Activated CD4-positive, CD25-positive, alpha-beta regulatory T cell treated with anti-CD3 and anti-CD28 coated beads, Interleukin-2, amount 50 U/mL, for 72 hours (primary cell): ENCODE measurements around the gene GRM8.
"Not testable (repeated sequence)": the region's sequence is repeated elsewhere in the genome, so short reads cannot be mapped to it uniquely, and the experiment has no call there.

Experiments
- DNase-seq: peaks from one replicate; pipeline ENCODE4 v3.0.0; 2021

Gene GRM8

DNA sequence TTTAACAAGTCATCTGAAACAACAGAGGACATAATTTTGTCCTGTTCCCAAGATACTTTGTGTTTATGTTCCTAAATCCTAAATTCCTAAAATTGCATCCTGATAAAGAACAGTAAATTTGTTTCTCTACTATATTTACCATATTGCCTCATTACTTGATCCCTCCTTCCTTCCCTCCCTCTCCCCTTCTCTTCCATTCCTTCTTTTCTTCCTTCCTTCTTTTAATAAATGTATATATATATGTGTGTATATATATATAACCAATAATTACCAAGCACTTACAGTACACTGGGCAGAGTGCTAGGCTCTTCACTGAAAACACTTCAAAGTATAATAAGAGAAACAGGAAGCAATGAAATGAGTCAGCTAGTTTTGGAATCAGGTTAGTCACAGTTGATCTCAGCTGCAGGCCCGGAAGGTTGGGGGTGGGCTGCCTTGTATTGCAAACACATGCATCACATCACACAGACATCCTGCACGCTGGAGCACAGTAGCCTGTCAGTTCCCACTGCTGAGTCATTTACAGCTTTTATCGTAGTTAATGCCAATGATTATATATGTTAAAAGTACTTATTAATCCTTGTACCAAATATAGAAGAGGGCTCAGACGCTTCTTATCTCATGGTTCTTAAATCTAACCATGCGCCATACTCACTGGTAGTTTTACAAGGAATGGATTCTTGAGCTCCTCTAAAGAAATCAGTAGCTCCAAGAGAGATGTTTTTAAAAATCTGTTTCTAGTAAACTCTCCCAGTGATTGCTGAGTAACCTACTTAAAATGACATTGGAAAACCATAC is 551.7 kb downstream of the GRM8 start:
- DNase-seq: peak; percentile 38

DNA sequence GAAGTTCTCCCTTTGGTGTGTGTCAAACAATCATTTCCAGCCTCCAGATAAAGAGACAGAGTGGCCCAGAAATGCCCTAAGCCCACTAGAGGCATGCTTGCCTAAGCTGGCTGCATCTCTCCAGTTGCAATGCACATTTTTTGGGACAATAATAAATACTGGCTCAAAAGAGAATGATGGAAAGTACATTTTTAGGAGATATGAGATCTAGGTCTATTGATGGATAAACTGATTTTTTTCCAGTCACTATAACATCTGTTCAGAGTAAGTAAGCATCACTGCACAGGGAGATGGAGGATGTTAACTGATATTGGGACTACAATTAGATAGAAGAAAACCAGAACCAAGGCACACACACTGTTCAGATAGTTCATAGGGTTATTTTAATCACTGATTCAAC is 553.0 kb downstream of the GRM8 start:
- no peak for DNase-seq

DNA sequence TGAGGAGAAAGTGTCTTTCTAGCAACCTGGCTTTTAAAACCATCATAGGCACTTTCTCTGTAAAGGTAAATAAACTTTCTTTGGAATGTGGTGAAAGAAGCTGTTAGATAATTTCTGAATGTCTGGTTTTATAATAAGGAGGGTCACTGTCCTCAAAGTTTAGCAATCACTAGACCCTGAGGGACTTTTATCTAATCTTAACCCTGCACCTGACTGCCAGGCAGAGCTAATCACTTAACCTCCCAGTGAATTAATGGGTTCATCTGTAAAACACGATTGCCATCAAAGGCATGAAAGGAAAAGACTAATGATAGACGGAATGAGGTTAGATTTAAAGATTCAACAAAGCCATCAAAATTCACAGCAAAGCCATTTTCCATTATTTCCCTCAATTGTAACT is 553.8 kb downstream of the GRM8 start:
- DNase-seq: no peak

DNA sequence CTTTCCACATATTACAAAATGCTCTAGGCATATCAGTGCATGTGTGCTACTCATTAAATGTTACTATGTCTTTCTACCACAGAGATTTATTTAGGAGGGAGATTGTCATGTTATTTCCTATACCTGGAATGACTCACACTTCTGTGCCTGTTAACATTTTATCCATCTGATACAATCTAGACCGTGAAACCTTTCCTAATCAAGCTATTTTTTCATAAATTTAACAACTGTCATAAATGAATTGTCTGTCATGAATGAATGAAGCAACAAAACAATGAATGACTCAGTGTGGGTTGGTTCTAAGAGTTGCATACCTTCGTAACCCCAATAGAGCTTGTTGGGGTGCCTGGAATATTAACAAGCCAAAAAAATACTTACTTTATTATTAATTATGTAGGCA is 554.3 kb downstream of the GRM8 start:
- no peak for DNase-seq

DNA sequence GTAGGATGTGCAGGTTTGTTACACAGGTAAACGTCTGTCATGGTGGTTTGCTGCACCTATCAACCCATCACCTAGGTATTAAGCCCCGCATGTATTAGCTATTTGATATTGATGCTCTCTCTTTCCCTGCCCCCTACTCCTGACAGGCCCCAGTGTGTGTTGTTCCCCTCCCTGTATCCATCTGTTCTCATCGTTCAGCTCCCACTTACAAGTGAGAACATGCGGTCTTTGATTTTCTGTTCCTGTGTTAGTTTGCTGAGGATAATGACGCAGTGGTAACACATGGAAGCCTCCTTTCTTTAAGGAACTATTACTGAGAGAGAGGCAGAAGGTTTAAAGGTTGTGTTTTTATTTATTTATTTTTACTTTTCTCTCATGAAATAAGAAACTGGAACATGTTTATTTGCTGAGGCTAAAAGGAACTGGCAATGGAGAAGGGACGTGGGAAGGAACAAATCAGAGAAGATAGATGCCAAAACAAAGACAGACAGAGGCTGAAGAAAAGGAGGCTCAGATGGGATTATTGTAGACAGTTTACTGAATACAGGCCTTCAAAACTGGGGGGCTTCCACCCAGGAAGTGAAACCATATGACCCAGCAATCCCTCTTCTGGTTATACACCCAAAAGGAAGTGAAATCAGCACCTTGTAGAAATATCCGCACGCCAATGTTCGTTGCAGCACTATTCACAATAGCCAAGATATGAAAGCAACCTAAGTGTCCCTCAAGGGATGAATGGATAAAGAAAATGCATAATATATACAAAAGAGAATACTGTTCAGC is 556.3 kb downstream of the GRM8 start:
- DNase-seq: no peak

DNA sequence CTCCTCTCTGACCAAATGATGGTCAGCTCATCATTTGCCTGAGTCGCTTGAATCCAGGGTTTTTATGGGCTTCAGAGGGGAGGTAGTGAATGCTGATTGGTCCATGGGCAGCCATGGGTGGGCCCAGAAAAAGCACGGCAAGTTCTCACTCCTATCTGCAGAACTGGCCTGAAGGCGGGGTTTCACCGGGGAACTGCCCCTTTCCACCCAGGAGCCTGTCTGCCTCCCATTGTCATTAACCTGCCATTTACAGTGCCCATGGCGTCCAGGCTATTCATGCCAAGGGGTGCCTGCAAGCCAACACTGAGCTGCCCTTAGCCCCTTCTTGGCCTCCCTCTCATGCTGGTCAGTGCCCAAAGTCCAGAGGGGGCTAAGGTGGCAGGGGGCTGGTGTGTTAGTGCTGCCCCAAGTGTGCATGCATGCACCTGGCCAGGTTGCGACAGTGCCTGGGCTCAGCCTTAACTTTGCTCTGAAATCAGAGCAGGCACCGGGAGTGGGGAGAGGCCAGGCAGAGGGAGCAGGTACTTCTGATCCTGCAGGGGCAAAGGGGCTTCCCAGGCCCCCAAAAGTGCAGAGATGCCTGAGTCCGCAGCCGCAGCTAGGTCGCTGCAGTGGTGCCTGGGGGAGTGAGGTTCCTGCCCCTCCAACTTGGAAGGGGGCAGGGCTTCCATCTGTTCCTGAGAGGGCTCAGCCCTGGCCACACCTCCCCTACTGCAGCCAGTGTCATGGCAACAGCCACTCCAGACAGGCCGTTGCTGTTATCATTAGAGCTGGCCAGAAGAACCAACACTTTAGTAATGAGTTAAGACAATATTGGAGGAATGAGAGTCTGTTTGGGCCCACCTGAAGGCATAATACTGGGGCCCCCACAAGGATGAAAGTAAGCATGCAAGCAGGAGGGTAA is 561.6 kb downstream of the GRM8 start:
- no peak for DNase-seq

DNA sequence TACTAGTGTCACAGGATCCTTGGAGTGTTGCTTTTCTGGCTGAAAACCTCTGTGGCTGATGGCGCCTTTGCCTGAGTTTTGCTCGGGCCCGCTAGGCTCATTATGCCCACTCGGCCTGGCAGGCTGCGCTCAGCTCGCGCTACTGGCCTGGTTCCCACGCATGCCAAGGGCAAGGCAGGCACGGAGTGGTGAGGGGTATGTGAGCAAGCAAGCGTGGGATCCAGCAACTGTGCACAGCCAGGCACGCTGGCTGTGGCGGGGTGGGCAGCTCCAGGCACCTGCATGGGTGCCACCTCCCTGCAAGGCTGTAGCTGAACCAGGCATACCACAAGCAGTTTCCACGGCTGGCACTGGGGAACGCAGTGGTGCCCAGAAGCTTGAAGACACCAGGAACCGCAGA is 562.6 kb downstream of the GRM8 start:
- DNase-seq: no peak

DNA sequence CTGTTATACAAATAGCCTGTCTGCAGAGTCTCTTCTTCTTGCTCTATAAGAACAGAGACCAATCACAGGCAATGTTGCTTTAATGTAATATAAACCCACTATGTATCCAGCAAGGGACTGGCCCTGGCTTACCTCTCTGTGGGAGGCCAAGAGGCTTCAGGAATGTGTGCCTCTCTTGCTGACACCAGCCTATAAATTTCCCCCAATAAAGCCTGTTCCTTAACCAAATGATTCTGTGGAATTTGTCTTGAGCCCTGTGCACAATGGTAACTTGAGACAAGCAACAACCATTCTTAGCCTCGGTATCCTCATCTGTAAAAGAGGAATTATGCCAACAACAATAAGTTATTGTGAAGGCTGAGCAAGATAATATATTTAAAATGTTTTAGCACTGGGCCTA is 563.7 kb downstream of the GRM8 start:
- DNase-seq: no peak

DNA sequence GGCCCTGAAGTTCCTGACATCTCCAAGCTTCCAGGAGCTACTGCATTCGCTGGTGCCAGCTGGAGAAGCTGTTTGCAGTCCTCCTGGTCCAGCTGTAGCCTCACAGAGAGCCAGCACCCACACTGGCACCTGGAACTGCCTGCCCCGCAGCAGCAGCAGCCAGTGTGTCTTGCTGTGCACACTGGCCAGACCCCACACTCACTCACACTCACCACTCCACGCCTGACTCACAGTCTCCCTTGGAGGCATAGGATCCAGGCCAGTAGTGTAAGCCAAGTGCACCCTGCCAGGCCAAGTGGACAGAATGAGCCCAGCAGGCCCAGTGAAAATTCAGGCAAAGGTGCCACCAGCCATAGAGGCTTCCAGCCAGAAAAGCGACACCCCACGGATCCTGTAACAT is 566.3 kb downstream of the GRM8 start:
- DNase-seq: no peak

DNA sequence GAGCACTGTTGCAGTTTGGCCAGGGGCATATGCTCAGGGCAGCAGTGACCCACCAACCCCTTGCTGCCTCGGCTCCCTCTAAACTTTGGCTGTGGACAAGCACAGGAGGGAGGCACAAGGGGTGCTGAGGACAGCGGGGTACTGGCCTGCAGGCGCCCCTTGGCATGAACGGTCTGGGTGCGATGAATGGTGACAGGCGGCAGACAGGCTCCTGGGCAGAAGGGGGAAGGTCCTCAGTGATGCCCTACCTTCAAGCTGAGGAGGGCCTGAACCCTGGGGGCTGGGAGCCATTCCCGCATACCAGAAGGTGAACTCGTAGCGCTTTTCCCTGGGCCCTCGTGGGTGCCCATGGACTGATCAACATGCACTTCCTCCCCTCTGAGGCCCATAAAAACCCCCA is 567.1 kb downstream of the GRM8 start:
- no peak for DNase-seq

DNA sequence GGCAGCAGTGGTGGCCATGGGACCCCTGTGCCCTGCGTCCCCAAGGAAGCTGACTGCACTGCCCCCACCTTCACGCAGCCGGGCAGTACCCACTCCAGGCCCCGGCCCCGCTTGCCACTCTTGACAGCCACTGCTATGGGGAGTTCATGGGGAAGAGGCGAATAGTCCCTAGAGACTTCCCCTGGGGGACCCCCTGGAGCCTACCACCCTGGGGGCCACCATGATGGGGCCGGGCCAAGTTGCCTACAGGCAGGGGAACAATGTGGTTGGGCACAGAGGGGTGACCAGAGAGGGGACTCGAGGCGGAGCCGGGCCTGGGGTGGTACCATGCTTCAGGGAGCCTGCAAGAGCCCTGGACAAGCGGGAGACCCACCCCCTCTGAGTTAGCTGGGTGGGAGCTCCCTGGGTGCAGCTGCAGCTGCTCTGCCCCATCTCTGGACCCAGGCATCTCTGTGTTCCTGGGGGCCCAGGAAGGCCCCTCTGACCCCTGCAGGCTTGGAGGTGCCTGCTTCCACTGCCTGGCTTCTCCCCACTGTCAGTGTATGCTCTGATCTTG is 567.6 kb downstream of the GRM8 start:
- DNase-seq: no peak

DNA sequence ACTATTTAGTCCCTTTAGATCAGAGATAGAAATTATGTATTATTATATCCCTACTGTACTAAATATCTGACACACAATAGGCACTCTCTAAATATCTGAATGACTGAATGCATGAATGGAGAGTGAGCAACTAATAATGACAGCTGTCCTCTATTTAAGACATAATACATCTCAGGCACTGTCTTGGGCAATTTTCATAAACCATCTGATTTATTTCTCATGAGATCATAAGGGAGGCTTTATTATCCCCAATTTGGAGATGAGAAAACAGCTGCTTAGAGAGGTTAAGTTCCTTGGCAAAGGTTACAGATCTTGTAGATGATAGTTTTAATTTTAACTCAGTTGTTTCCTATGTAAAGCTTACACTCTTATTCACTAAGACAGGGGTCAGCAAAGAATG is 570.6 kb downstream of the GRM8 start:
- DNase-seq: no peak

DNA sequence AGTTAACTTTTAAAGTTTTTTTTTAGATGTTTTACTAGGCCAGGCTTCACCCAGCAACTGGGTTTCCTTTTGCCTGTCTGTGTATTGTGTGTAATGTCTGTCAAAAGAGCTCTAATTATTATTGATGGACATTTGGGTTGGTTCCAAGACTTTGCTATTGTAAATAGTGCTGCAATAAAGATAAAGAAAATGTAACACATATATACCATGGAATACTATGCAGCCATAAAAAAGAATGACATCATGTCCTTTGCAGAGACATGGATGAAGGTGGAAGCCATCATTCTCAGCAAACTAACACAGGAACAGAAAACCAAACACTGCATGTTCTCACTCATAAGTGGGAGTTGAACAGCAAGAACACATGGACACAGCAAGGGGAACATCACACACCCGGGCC is 584.0 kb downstream of the GRM8 start:
- not testable (repeated sequence) for DNase-seq

DNA sequence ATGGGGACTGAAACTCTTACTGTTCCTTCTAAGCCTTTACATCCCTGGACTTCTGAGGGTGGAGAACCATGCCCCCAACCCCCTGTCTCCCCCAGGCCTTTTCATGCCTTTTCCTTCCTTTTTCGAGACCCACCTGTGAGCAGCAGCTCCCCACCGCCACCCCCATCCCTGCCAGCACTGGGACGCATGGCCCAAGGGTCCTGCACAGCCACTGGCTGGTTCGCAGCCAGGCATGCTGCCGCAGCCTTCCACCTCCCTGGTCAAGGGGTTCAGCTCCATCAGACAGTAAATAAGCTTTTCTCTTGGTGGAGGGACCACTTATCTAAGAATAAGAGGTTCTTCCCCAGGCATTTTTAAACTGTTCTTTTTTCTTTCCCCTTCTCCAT is 584.4 kb downstream of the GRM8 start:
- no peak for DNase-seq

DNA sequence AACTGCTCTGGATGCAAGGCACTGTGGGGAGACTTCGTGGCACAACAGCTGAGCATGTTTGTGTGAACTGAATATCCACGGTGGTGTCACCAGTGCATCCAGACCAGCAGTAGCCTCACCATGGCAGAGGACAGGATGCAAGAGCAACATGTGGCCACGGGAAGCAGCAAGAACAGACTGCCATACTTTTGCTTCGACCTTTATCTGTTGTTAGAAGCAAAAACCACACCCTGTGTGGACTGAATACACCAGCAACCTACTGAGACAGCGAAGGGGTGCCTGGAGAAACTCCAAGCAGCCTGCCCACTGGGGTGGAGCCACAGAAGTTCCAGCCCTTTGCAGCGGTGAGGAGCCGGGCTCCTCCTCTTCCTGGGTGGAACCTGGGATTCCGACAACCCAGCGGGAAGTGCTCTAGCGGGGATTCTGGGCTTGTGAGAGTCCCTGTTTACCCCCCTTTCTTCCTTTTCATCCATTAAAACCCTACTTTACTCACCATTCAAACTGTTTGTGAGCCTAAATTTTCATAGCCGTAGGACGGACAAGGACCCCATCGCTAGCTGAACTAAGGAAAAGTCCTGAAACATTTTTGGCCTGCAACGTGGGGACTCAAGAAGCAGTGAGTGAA is 584.9 kb downstream of the GRM8 start:
- no peak for DNase-seq

DNA sequence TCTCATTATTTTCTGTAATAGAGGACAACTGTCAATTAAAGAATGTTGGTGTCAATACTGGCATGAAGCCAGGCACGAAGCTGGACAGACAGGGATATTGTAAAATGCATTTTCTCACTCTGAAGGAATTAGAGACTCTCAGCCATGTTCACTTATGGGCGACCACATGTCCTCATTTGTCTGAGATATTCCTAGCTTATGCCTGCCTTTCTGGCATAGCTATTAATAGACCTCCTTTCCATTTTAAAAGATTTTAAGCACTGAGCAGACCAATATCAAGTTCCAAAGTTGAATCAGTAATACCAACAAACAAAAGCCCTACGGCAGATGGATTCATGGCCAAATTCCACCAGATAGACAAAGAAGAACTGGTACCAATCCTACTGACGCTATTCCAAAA is 589.9 kb downstream of the GRM8 start:
- DNase-seq: no peak

DNA sequence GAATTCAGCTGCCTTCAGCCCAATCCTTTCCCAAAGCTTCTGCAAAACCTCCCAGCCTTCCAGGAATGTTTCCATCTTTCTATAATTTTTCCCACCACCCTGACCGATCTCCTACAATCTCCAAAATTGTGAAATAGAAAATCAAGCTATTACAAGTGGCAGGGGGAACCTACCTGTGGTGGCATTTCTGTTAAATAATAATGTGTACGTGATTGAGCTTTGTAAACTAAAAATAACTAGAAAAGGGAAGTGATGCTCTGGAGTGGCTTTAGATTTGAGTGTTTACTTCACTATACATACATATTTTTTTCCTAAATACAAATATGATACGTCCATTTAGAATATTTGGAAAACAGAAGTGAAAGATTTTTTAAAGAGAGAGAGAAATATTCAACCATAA is 593.6 kb downstream of the GRM8 start:
- DNase-seq: no peak

DNA sequence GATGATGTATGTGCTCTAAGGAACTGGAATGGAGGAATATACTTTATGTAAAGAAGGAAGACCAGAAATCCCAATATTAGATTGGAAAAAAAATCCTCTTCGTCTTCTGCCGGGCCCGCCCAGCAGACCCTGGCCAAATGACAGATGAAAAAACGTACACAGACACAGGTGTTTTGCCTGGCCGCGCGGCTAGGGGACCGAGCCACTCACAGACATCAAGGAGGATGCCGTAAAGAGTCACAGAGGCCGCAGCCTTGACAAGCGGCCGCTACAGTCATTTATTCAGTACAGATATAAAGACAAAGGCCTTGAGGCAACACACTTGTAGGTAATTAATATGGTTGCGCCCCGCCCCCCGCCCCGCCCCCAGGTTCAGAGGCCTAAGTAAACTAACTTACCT is 594.1 kb downstream of the GRM8 start:
- DNase-seq: no peak

DNA sequence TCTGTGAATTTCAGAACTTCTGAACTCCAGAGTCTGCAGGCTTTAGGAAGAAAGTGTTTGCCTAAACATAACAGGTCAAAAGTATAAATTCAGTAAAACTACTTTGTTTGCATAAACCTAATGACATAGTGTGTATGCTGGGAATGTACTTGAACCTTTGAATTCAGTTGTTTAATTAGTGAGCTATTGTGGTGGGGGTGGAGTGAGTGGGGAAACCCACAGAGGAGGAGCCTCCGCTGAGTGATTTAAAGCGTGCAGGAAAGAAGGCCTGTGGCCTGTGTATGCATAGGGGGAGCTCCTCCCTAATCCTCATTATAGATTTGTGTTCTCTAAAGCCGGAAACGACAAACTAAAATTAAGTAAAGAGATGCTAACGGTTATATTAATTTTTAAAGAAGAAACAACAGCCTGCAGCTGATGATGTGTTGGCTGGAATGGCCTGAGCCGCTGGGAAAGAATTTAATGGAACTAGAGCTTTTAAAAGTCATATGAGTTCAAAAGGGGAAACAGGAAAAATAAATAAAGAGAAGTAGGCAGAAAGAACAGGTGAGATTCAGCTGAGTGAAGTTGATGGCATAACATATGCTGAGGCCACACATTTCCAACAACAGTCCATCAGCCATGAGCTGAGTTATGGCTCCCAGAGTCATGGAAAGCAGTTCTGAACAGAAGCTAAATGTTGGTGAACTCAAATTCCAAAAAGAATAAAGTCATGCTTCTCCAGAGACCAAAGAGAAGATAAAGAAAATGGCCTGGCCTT is 595.0 kb downstream of the GRM8 start:
- DNase-seq: no peak

DNA sequence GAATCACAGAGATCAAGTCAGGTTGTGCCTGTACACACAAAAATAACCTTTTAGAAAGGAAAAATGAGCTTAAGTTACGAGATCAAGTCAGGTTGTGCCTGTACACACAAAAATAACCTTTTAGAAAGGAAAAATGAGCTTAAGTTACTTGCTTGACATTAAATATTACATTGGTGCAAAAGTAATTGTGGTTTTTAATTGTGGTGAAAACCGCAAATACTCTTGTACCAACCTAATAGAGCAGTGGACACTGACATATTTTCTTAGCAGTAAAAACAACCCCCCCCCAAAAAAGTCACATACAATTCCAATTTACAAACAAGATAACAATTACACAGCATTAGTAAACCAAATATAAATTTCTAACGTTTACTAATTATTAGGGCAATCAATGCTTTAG is 595.6 kb downstream of the GRM8 start:
- no peak for DNase-seq

DNA sequence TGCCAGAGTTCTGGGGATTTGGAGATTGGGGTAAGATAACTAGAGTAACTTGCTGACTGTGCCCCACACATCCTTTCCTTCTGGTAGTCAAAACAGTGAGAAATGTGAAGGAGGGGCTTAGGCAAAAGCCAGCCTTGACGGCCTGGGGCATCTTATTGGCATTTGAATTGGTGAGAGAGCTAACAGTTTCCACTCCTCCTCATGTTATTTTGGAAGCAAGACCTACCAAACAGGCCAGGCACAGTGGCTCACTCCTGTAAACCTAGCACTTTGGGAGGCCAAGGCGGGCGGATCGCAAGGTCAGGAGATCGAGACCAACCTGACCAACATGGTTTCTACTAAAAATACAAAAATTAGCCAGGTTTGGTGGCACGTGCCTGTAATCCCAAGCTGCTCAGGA is 596.6 kb downstream of the GRM8 start:
- no peak for DNase-seq

DNA sequence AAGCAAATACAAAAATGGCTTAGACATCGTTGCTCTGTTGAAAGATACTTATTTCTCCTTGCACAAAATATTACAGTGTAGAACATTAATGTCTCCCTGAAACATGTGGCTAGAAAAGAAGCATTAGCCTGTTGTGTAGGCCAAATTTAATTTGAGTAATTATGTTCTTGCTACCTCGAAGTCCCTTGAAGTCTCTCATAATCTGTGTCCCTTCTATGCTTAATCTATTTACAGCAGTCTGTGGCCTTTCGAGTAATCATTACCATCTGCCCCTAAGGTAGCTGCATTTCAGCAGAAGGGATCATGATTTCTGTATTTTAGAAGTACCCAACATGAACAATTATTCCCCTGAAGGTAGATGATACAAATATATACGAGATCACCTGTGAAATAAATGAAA is 615.2 kb downstream of the GRM8 start:
- no peak for DNase-seq
